ELR (cell line): Measurements from ENCODE around the gene RAB1A.

Experiments
- DNase-seq: peaks from one replicate; pipeline ENCODE4 v3.0.0-alpha.2; 2015; ENCODE audit warnings: low read depth

The RAB1A gene

GRCh38 chr2:65061146-65061909 lies 68.6 kb downstream of the RAB1A start:
- no peak for DNase-seq

DNA sequence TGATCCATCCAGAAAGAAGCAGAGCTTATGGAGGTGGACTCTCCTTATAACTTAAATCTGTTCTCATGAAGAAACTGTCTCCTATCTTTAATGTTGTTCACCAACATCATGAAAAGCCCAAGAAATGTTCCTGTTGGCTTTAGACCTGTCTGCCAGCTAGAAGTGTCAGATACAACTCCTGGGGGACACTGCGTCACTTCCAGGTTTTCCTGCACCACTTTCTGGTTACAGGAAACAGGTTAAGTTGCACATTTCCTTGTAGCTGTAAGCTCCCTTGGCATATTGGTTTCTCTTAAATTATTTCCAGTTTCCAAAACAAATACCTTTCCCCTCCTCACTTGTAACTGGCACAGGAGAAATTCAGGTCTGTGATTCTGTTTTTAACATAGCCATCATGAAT lies 70.8 kb downstream of the RAB1A start:
- DNase-seq = no peak

DNA sequence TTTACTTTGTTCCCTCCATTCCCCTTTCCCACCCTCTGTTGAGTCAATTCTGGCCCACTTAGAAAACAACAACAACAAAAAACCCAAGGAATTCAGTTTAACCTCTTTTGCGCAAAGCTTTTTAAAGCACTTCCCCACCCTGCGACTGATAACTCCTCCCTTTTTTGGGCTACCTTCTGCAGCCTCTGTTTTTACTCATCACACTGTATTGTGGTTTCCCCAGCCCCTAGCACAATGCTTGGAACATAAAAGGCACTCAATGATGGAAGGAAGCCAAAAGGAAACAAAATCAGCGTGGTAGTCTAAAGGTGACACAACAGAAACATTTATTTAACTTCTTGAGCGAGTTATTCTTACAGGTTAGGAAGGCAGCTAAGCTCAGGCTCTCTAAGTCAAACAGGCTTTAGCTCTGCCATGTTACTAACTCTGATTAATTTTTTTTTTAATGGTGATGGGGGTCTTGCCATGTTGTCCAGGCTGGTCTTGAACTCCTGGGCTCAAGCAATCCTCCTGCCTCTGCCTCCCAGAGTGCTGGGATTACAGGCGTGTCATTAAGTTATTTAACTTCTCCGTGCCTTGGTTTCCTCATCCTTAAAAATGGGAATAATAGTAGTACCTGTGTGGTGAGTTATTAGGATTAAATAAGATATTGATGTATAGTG lies 72.4 kb downstream of the RAB1A start:
- DNase-seq = peak; percentile 50

- no peak for DNase-seq
These were observed 72.9 kb downstream of the RAB1A start for GRCh38 chr2:65057054-65057375.

- peak; percentile 98 for DNase-seq
These were observed 73.5 kb downstream of the RAB1A start, which contains the start of gene CEP68 for GRCh38 chr2:65056215-65057053. CEP68 (plus strand) TSS chr2:65056416; CDS start chr2:65069445, 13,029 bp downstream.

- DNase-seq = no peak
These were observed 74.3 kb downstream of the RAB1A start for GRCh38 chr2:65055422-65056214.

DNA sequence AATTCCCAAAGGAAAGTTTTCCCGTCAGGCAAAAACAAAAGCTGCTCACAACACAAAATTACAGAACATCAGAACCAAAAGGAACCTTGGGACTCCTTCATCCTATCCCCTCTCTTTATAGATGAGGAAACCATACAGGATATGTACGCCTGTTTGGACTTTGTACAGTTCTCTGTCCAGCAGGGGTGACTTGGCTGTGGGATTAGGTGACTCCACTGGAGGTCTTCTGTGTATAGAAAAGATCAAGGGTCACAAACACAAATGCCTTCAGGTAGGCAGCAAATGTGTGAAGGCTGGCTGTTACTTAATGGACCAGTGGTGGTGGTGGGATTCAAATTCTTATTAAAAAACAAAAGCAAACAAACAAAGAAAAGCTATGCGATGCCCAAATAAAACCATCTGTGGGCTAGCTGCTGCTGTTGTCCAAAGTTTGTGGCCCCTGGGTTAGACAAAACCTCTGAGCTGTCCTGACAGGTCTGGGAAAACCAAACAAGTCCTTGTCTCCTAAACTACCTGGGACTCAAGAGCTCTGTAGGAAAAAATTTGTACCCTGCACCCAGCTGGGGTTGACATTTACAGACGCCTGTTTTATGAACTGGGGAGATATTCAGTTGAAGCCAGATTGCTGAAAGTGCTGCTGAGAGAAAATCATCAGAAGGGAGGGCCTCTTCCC lies 75.0 kb downstream of the RAB1A start:
- no peak for DNase-seq

DNA sequence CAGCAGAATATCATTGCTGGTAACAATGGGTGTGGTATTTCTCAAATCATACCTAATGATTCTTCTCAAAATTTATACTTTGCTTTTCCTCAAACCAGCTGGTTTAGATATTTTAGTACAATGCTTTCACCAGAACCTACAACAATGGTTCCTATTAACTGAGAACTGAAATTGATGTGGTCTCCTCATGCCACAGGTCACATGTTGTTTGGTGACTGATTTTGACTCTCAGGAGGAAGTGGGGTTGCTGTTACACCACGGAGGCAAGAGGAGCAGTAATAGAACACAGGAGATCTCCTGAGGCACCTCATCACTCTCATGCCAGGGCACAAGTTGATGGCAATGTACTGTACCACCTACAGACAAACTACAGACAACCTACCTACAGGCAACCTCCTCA lies 76.7 kb downstream of the RAB1A start:
- DNase-seq = no peak

GRCh38 chr2:65050931-65051330 lies 79.0 kb downstream of the RAB1A start:
- peak; percentile 80 for DNase-seq

- DNase-seq = no peak
These were observed 80.8 kb downstream of the RAB1A start for GRCh38 chr2:65049010-65049639.

DNA sequence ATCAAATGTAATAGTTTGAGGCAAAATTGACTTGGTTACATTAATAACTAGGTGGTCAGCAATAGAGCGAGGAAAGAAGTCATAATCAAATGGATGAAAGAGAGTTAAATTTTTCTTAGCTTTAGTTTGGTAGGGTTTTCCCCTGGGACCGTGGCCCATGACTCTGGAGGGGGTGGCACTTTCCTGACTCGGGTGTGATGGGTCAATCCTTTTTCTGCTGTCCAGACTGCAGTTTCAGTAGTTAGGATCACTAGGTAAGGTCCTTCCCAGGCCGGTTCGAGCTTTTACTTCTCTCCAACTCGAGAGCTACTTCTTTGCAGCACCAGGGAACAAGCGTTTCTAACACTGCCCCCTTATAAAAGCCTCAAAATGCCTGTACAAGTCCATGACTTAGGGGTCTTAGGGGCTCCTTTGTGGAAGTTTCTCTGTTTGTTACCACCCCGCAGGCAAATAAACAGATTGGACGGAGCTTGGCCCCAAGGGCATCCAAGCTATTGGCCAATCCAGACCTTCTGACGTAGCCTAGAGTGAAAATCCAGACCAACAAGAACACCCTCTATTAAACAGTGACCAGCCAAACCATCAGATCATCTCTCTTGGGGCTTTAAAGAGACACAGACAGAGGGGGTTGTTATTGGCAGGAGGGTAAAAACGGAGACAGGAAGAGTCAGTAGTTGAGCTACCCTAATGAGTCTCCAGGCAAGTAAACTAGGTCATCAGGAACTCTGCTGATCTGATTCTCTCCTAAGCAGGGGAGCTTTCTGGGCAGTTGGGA lies 83.1 kb downstream of the RAB1A start:
- DNase-seq = no peak

- peak; percentile 85 for DNase-seq
These were observed 84.3 kb downstream of the RAB1A start for GRCh38 chr2:65045651-65046050.

GRCh38 chr2:65044097-65044735 lies 85.7 kb downstream of the RAB1A start:
- no peak for DNase-seq

- DNase-seq = no peak
These were observed 86.9 kb downstream of the RAB1A start for GRCh38 chr2:65043001-65043400.

DNA sequence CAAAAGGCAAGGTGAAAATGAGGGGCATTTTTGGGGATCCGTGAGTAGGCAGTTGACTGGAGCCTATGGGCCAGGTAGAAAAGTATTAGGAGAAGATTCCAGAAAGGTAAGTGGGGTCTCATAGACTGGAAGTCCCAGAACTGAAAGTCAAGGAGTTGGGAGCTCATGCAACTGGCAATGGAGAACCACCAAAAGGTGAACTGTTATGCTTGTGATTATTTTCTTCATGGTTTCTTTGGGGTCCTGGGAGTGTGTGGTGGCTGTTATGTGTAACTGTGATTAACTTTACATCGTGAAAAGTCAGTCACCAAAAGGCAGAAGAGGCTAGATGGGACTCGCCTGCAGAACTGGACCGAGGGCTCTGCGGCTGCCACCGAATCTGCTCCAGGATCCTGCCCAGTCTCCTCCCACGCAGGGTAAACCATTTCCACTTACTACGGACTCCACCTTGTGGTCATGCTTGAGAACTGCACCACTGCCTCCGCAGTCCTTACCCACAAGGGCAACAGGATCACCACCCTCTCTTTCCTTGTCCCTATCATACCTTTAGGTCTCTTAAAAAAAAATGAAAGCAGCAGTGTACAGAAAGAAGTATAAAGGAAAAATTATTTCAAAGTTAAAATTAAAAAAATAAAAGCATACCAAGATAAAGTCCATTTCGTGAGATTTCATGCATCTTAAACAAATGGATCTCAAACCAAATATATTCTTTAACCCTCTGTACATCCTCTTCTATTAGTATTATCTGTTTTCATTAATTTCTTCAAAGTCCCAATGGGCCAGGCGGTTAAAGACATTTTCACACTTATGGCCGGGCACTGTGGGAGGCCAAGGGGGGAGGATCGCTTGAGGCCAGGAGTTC lies 89.3 kb downstream of the RAB1A start:
- DNase-seq = peak; percentile 87

DNA sequence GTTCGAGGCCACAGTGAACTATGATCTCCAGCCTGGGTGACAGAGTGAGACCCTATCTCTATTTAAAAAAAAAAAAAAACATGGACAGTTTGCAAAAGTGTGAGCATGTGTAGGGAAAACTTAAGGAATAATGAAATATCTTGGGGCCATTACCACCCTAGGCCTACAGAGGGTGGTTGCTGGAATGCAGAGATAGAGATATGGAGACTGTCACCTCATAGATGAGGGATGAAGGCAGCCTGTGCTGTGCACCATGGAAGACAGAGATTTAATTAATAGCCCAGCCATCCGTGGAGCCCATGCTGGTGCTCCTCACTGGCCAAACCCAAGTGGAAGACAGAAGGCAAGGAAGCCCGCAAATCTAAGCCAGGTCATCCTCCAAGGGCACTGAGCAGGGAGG lies 90.3 kb downstream of the RAB1A start:
- DNase-seq = no peak

- no peak for DNase-seq
These were observed 92.7 kb downstream of the RAB1A start for GRCh38 chr2:65037178-65037577.
